HG03064 (cell line): Measurements from ENCODE around the gene TSPAN5.
"Not testable (repeated sequence)": the region's sequence is repeated elsewhere in the genome, so short reads cannot be mapped to it uniquely, and the experiment has no call there.

Source experiments
- ATAC-seq: cut with Tn5 transposase; IDR thresholded peaks from one replicate; pipeline ENCODE4 v1.9.1; 2021; ENCODE audit warnings: low read depth; ENCODE audit not compliant: unreplicated experiment

Gene TSPAN5

GRCh38 chr4:98658287-98659105 is at the start of gene TSPAN5:
TSPAN5 (minus strand) TSS chr4:98658611.
- ATAC-seq = peak; percentile 67

- ATAC-seq = no peak
These were observed 48.5 kb upstream of the TSPAN5 start for GRCh38 chr4:98706935-98707334.

- no peak for ATAC-seq
These were observed 47.9 kb upstream of the TSPAN5 start for GRCh38 chr4:98706200-98706813.

- ATAC-seq = not testable (repeated sequence)
These were observed 47.2 kb upstream of the TSPAN5 start for GRCh38 chr4:98705586-98705985.

GRCh38 chr4:98700656-98701055 is 42.2 kb upstream of the TSPAN5 start:
- no peak for ATAC-seq

GRCh38 chr4:98694076-98694475 is 35.7 kb upstream of the TSPAN5 start:
- ATAC-seq = no peak

- no peak for ATAC-seq
These were observed 34.0 kb upstream of the TSPAN5 start for GRCh38 chr4:98692411-98692810.

- ATAC-seq = no peak
These were observed 33.2 kb upstream of the TSPAN5 start for GRCh38 chr4:98691588-98691987.

GRCh38 chr4:98689507-98690174 is 31.2 kb upstream of the TSPAN5 start:
- ATAC-seq = no peak

- no peak for ATAC-seq
These were observed 30.2 kb upstream of the TSPAN5 start for GRCh38 chr4:98688411-98689290.

- no peak for ATAC-seq
These were observed 29.5 kb upstream of the TSPAN5 start for GRCh38 chr4:98687876-98688275.

GRCh38 chr4:98686847-98687246 is 28.4 kb upstream of the TSPAN5 start:
- ATAC-seq = no peak

GRCh38 chr4:98686043-98686707 is 27.8 kb upstream of the TSPAN5 start:
- no peak for ATAC-seq

- no peak for ATAC-seq
These were observed 27.0 kb upstream of the TSPAN5 start for GRCh38 chr4:98685225-98686042.

- no peak for ATAC-seq
These were observed 24.3 kb upstream of the TSPAN5 start for GRCh38 chr4:98682719-98683118.

GRCh38 chr4:98680806-98681205 is 22.4 kb upstream of the TSPAN5 start:
- ATAC-seq = no peak

- ATAC-seq = no peak
These were observed 21.3 kb upstream of the TSPAN5 start for GRCh38 chr4:98679738-98680137.

- no peak for ATAC-seq
These were observed 19.4 kb upstream of the TSPAN5 start for GRCh38 chr4:98677799-98678198.
